DOHH2 (cell line): ENCODE data around the gene ELK3.

Experiments used
- H3F3A ChIP-seq: fragments of 200-600 bp; sonication (generic), shearing (Covaris generic); 2 replicates; pipeline ENCODE4 v1.6.0; 2016; ENCODE audit warnings: antibody characterized with exemption, mild to moderate bottlenecking; ENCODE audit not compliant: control insufficient read depth, insufficient read depth
- H3K27ac ChIP-seq: fragments of 200-600 bp; sonication (generic); 2 replicates; pipeline ENCODE4 v1.5.1; 2014; ENCODE audit warnings: low read depth, mild to moderate bottlenecking, low read length, moderate library complexity
- H3K27me3 ChIP-seq: fragments of 200-600 bp; sonication (generic); 2 replicates; pipeline ENCODE4 v1.6.1; 2014; ENCODE audit warnings: mild to moderate bottlenecking, low read length, mixed read lengths; ENCODE audit not compliant: control insufficient read depth
- H3K36me3 ChIP-seq: fragments of 200-600 bp; sonication (generic); 2 replicates; pipeline ENCODE4 v1.6.1; 2014; ENCODE audit warnings: mild to moderate bottlenecking, low read length, moderate library complexity, mixed read lengths; ENCODE audit not compliant: control insufficient read depth
- H3K4me1 ChIP-seq: fragments of 200-600 bp; sonication (generic); 2 replicates; pipeline ENCODE4 v1.6.1; 2014; ENCODE audit warnings: mild to moderate bottlenecking, low read length, mixed read lengths; ENCODE audit not compliant: control insufficient read depth
- H3K4me2 ChIP-seq: fragments of 200-600 bp; sonication (generic); 2 replicates; pipeline ENCODE4 v1.6.0; 2014; ENCODE audit warnings: mild to moderate bottlenecking, low read length, moderate library complexity
- H3K4me3 ChIP-seq: fragments of 200-600 bp; sonication (generic); 2 replicates; pipeline ENCODE4 v1.5.1; 2014; ENCODE audit warnings: mild to moderate bottlenecking, low read length, mixed read lengths
- H3K79me2 ChIP-seq: fragments of 200-600 bp; sonication (generic); 2 replicates; pipeline ENCODE4 v1.6.1; 2014; ENCODE audit warnings: mild to moderate bottlenecking, low read length, mixed read lengths; ENCODE audit not compliant: control insufficient read depth
- H3K9me2 ChIP-seq: fragments of 200-600 bp; sonication (generic); replicated peaks from 2 replicates; pipeline ENCODE4 v1.6.1; 2014; ENCODE audit warnings: mild to moderate bottlenecking, low read length, mixed read lengths; ENCODE audit not compliant: control insufficient read depth
- H3K9me3 ChIP-seq: fragments of 200-600 bp; sonication (generic); 2 replicates; pipeline ENCODE4 v1.6.1; 2014; ENCODE audit warnings: antibody characterized with exemption, low read length, mixed read lengths; ENCODE audit not compliant: control insufficient read depth, insufficient read depth
- H4K20me1 ChIP-seq: fragments of 200-600 bp; sonication (generic); 2 replicates; pipeline ENCODE4 v1.6.0; 2014; ENCODE audit warnings: low read depth, mild to moderate bottlenecking, antibody characterized with exemption, low read length, moderate library complexity; ENCODE audit not compliant: control insufficient read depth, insufficient read depth
- CTCF ChIP-seq: fragments of 200-600 bp; sonication (generic); IDR thresholded peaks from one replicate; pipeline ENCODE4 v1.5.1; 2014; ENCODE audit warnings: antibody characterized with exemption, mild to moderate bottlenecking, low read depth, low read length; ENCODE audit not compliant: poor library complexity, severe bottlenecking
- EZH2phosphoT487 ChIP-seq: fragments of 200-600 bp; sonication (generic); IDR thresholded peaks from 2 replicates; pipeline ENCODE4 v1.6.1; 2017; ENCODE audit warnings: borderline replicate concordance, mild to moderate bottlenecking, antibody characterized with exemption, low read length, moderate library complexity, mixed read lengths

ELK3 gene

GRCh38 chr12:96208346-96208745 lies 14.2 kb downstream of the ELK3 start:
- peak overlapping the region; percentile 94 for H3K4me2 ChIP-seq

GRCh38 chr12:96208801-96209549 lies 14.8 kb downstream of the ELK3 start:
- Histone ChIP-seq H3K27ac (peak overlapping the region; percentile 90), H3K9me2 (no peaks in the 10 kb centered on the region), H4K20me1 (0 out of 2 replicates have a peak, but pooled peaks cover 2% of the 10 kb centered on the region), H3K4me1 (peaks cover 100% of the 10 kb centered on the region), H3K36me3 (no peaks in the 10 kb centered on the region; the same call in 1 of the 2 replicates), H3K9me3 (no peaks in the 10 kb centered on the region), H3K27me3 (0 out of 2 replicates have a peak, but pooled peaks cover 13% of the 10 kb centered on the region), H3F3A (peaks cover 68% of the 10 kb centered on the region), H3K4me2 (peak overlapping the region; percentile 94), H3K4me3 (peak overlapping the region; percentile 70), H3K79me2 (peaks cover 59% of the 10 kb centered on the region)
- TF ChIP-seq CTCF (peak; percentile 9), EZH2phosphoT487 (no peak)

More at GRCh38 chr12:96208346-96208745, 14.2 kb downstream of the ELK3 start:
- Histone ChIP-seq H3F3A (peaks cover 67% of the 10 kb centered on the region), H3K27me3 (0 out of 2 replicates have a peak, but pooled peaks cover 13% of the 10 kb centered on the region), H3K79me2 (peaks cover 64% of the 10 kb centered on the region), H3K9me2 (no peaks in the 10 kb centered on the region), H3K4me1 (peaks cover 100% of the 10 kb centered on the region), H4K20me1 (0 out of 2 replicates have a peak, but pooled peaks cover 4% of the 10 kb centered on the region), H3K36me3 (no peaks in the 10 kb centered on the region; the same call in 1 of the 2 replicates), H3K9me3 (no peaks in the 10 kb centered on the region), H3K27ac (peak overlapping the region; percentile 90), H3K4me3 (peak overlapping the region; percentile 30; the same call in 1 of the 2 replicates)
- TF ChIP-seq EZH2phosphoT487 (no peak), CTCF (no peak)

- H3K9me2 ChIP-seq = no peaks in the 10 kb centered on the region
- no peaks in the 10 kb centered on the region for H4K20me1 ChIP-seq
- peaks cover 100% of the 10 kb centered on the region for H3K4me1 ChIP-seq
- H3K27ac ChIP-seq = peak overlapping the region; percentile 90
- H3K4me2 ChIP-seq = peak overlapping the region; percentile 94
- peaks cover 44% of the 10 kb centered on the region for H3K79me2 ChIP-seq
- TF ChIP-seq EZH2phosphoT487 (no peak), CTCF (no peak)
- peaks cover 69% of the 10 kb centered on the region for H3F3A ChIP-seq
- H3K4me3 ChIP-seq = peak overlapping the region; percentile 70
- no peaks in the 10 kb centered on the region for H3K9me3 ChIP-seq
- no peaks in the 10 kb centered on the region; the same call in 1 of the 2 replicates for H3K36me3 ChIP-seq
- H3K27me3 ChIP-seq = 0 out of 2 replicates have a peak, but pooled peaks cover 3% of the 10 kb centered on the region
Measured at GRCh38 chr12:96210376-96211055, 16.3 kb downstream of the ELK3 start.
